PC-9 (cell line): Measurements from ENCODE around the gene C19orf38.

Experiments used
- EZH2 ChIP-seq: fragments of 200-600 bp; sonication (generic); IDR thresholded peaks from 2 replicates; pipeline ENCODE4 v1.8.0; 2017; ENCODE audit warnings: antibody characterized with exemption, low read depth
- TF ChIP-seq, protein P1 (sequence below): fragments of 200-600 bp; sonication (generic); conservative IDR thresholded peaks from 2 replicates; pipeline ENCODE4 v1.6.1; 2017; ENCODE audit warnings: mixed run types, antibody characterized with exemption, mild to moderate bottlenecking, moderate library complexity

DNA sequence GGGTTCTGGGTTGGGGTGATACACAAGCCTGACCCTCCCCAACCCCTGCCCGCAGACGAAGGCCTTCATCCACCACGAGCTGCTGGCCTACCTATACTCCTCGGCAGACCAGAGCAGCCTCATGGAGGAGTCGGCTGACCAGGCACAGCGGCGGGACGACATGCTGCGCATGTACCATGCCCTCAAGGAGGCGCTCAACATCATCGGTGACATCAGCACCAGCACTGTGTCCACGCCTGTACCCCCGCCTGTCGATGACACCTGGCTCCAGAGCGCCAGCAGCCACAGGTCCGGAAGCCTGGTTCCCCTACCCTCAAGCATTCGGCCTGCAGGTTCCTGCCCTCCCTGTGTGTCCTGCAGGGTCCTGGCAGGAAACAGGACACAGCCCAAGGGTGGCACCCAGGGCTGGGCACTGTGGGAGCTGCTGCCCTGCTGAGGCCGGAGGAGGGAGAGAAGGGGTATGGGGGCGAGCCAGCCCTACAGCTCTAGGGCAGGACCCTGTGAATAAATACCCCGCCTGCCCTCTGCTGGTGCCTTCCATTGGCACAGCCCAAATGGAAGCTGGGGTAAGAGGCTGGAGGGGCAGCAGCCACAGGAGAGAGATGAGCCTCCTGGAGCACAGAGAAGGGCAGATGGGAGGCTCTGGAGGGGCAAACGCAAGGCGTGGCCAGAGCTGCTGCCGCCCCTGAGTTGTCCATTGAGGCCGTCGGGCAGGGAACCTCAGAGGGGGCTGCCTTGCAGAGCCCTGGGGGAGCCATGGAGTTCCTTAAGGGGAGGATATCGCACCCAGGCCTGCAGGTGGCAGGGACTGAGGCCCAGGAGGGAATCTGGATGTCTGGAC lies 19.0 kb upstream of the C19orf38 start:
- TF ChIP-seq, protein P1, sequence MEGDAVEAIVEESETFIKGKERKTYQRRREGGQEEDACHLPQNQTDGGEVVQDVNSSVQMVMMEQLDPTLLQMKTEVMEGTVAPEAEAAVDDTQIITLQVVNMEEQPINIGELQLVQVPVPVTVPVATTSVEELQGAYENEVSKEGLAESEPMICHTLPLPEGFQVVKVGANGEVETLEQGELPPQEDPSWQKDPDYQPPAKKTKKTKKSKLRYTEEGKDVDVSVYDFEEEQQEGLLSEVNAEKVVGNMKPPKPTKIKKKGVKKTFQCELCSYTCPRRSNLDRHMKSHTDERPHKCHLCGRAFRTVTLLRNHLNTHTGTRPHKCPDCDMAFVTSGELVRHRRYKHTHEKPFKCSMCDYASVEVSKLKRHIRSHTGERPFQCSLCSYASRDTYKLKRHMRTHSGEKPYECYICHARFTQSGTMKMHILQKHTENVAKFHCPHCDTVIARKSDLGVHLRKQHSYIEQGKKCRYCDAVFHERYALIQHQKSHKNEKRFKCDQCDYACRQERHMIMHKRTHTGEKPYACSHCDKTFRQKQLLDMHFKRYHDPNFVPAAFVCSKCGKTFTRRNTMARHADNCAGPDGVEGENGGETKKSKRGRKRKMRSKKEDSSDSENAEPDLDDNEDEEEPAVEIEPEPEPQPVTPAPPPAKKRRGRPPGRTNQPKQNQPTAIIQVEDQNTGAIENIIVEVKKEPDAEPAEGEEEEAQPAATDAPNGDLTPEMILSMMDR, result peak; percentile 40; the same call in 1 of the 2 replicates
- no peak for TF ChIP-seq EZH2
